Thyroid gland (tissue), 4 donors: ENCODE data around the gene ZCCHC18.

Source experiments
- CTCF ChIP-seq, 6 experiments: fragments of 200-600 bp in 3 of 6; fragments of 450-650 bp in 3 of 6; sonication (generic) in 3 of 6; IDR thresholded peaks; one replicate each; pipeline ENCODE4 v1.5.1; 2016 to 2019; ENCODE audit warnings: antibody characterized with exemption in 6 of 6, mild to moderate bottlenecking in 2 of 6, inconsistent platforms in 1 of 6, moderate library complexity in 1 of 6
- POLR2A ChIP-seq, 2 donors: fragments of 450-650 bp; IDR thresholded peaks; one replicate each; pipeline ENCODE4 v1.6.1; 2017; ENCODE audit warnings: antibody characterized with exemption in 2 of 2, mild to moderate bottlenecking in 2 of 2, moderate library complexity in 1 of 2

- TF ChIP-seq CTCF (IDR thresholded peaks at IDR 0.05) (no peak), POLR2A (IDR thresholded peaks at IDR 0.05) (no peak)
Measured at GRCh38 chrX:104118765-104119164, 6.4 kb downstream of the ZCCHC18 start.
